WERI-Rb-1 (cell line): ENCODE data around the gene NOA1.

Experiments
- DNase-seq: peaks from one replicate; pipeline ENCODE4 v3.0.0-alpha.2; 2020
- H3K27ac ChIP-seq: fragments of 250-450 bp; sonication (Bioruptor Pico); 2 replicates; pipeline ENCODE4 v1.5.1; 2020; ENCODE audit warnings: mild to moderate bottlenecking, moderate library complexity
- H3K27me3 ChIP-seq: fragments of 250-450 bp; sonication (Bioruptor Pico); 2 replicates; pipeline ENCODE4 v1.5.1; 2021; ENCODE audit warnings: mild to moderate bottlenecking, low read depth, moderate library complexity; ENCODE audit not compliant: insufficient read depth, severe bottlenecking
- H3K36me3 ChIP-seq: fragments of 250-450 bp; sonication (Bioruptor Pico); 2 replicates; pipeline ENCODE4 v1.5.1; 2020; ENCODE audit warnings: mild to moderate bottlenecking, moderate library complexity
- H3K4me3 ChIP-seq: 2 replicates; pipeline ENCODE4 v1.5.1; 2011; ENCODE audit warnings: low read depth, mild to moderate bottlenecking, control low read depth, low read length
- H3K9me3 ChIP-seq: fragments of 250-450 bp; sonication (Bioruptor Pico); 2 replicates; pipeline ENCODE4 v1.5.1; 2021; ENCODE audit warnings: mild to moderate bottlenecking, moderate library complexity; ENCODE audit not compliant: severe bottlenecking
- CTCF ChIP-seq: IDR thresholded peaks from 2 replicates; pipeline ENCODE4 v1.5.1; 2011; ENCODE audit warnings: low read depth, mild to moderate bottlenecking, control low read depth, inconsistent platforms, low read length

The NOA1 gene

DNA sequence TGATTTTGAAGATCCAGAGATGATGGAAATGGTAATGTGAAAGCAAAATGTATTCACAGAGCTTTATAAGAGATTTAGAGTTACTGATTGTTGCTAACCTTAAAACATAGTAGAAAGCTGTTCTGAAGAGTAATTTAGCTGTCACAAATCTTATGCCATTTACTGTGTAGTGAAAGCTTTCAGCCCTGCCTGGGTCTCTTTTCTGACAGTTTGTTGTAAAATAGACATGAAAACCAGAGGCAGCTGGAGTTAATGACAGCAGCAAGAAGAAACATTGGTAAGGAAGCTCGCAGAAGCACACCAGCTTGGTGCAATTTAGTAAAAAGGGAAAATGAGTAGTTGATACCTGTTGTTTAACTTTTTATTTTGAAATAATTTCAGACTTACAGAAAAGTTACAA is 22.3 kb upstream of the NOA1 start:
- peaks cover 66% of the 10 kb centered on the region for H3K36me3 ChIP-seq
- H3K9me3 ChIP-seq: no peaks in the 10 kb centered on the region
- DNase-seq: no peak
- no peaks in the 10 kb centered on the region for H3K27me3 ChIP-seq
- TF ChIP-seq CTCF: no peak
- no peak overlapping the region for H3K4me3 ChIP-seq
- H3K27ac ChIP-seq: no peak overlapping the region

DNA sequence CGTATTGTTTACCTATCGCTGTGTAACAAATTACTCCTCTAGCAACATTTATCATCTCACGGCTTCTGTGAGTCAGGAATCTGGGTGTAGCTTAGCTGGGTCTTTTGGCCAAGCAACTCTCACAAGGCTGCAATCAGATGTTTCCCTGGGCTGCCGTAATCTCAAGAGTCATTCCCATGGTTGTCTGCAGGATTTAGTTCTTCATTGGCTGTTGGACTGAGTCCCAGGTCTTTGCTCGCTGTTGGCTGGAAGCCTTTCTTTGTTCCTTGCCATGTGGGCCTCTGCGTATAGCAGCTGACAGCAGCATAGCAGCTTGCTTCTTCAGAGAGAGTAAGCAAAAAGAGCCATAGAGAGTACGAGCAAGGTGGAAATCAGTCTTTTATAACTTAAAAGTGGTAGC is 18.1 kb upstream of the NOA1 start:
- no peak overlapping the region for H3K4me3 ChIP-seq
- TF ChIP-seq CTCF: no peak
- no peak for DNase-seq
- no peaks in the 10 kb centered on the region for H3K9me3 ChIP-seq
- peaks cover 75% of the 10 kb centered on the region for H3K36me3 ChIP-seq
- no peak overlapping the region for H3K27ac ChIP-seq
- H3K27me3 ChIP-seq: no peaks in the 10 kb centered on the region

DNA sequence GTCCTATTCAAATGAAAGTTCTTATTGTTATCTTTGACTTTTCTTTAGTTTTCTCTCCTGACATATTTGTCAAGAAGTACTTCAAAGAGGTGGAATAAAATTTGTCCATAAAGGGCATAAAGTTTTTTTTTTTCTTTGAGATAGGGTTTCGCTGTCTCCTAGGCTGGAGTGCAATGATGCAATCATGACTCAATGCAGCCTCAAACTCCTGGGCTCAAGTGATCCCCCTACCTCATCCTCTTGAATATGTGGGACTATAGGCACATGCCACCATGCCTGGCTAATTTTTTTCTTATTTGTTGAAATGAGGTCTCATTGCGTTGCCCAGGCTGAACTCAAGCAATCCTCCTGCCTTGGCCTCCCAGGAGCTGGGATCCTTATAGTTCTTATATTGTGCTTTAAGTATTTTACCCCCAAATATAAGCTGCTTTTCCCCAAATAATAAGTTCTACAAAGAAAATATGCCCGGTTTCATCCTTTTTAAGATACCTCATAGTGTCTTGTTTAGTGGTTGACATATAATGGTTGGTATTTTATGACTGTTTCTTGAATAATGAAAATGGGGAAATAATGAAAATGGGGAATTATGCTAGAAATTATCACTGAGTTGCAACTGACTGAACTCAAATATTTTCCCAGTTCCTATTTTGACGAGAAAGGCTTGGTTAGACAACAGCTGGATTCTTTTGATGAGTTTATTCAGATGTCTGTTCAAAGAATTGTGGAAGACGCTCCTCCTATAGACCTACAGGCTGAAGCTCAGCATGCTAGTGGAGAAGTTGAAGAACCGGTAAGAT is 12.9 kb upstream of the NOA1 start:
- H3K27ac ChIP-seq: no peak overlapping the region
- TF ChIP-seq CTCF: no peak
- no peaks in the 10 kb centered on the region for H3K27me3 ChIP-seq
- no peak overlapping the region for H3K4me3 ChIP-seq
- peaks cover 84% of the 10 kb centered on the region for H3K36me3 ChIP-seq
- no peaks in the 10 kb centered on the region for H3K9me3 ChIP-seq
- DNase-seq: no peak

- no peaks in the 10 kb centered on the region for H3K9me3 ChIP-seq
Observed at GRCh38 chr4:56986952-56987351, 9.5 kb upstream of the NOA1 start.

DNA sequence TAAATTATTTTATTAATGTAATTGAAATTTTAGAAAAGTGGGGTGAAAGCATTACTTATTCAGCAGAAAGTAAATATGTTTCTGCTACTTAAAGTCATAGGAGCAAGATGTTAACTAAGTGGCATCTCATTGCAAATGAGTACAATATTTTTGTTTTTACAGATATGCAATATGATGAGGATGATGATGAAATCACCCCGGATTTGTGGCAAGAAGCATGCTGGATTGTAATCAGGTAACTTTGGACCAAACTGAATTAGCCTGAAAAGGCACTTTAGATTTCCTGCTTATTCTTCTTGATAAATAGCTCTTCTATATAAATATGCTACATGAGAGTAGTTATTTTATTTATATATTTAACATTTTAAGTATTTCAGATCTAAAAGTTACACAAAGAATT is 8.8 kb upstream of the NOA1 start:
- no peaks in the 10 kb centered on the region for H3K9me3 ChIP-seq
- H3K36me3 ChIP-seq: peaks cover 72% of the 10 kb centered on the region
- no peak for TF ChIP-seq CTCF
- H3K27ac ChIP-seq: no peak overlapping the region
- no peaks in the 10 kb centered on the region for H3K27me3 ChIP-seq
- DNase-seq: no peak
- H3K4me3 ChIP-seq: no peak overlapping the region

More at GRCh38 chr4:56986952-56987351, 9.5 kb upstream of the NOA1 start:
- TF ChIP-seq CTCF: no peak
- no peak for DNase-seq
- no peaks in the 10 kb centered on the region for H3K27me3 ChIP-seq
- no peak overlapping the region for H3K4me3 ChIP-seq
- H3K36me3 ChIP-seq: peaks cover 72% of the 10 kb centered on the region
- H3K27ac ChIP-seq: no peak overlapping the region

DNA sequence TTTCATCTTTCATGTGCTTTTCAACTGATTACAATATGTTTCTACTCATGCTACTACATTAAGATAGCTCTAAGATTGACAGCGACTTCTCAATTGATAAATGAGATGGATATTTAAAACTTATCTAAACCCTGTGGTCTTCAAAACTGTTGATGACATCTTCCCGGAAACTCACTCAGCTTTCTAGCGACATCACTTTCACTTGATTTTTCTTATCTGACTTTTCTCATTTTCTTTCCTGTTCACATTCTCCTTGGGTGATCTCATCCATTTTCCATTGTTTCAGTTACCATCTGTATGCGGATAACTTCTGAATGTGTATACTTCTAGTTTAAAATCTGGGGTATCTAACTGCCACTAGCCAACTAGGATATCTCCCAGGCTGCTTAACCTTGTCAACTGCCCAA is 4.4 kb upstream of the NOA1 start:
- Histone ChIP-seq H3K27me3 (no peaks in the 10 kb centered on the region), H3K4me3 (no peak overlapping the region), H3K27ac (no peak overlapping the region), H3K9me3 (no peaks in the 10 kb centered on the region), H3K36me3 (peaks cover 46% of the 10 kb centered on the region)
- TF ChIP-seq CTCF: no peak
- DNase-seq: no peak
